Karpas-422 (cell line): ENCODE measurements around the gene DIAPH1. TPM values are rescaled to one million over a fixed set of nuclear protein-coding genes. Genes with fewer than 3 reads are reported as not detected.

Source experiments
- DNase-seq: peaks from one replicate; pipeline ENCODE4 v3.0.0-alpha.2; 2015
- H2AFZ ChIP-seq: fragments of 200-600 bp; sonication (generic); 2 replicates; pipeline ENCODE4 v1.6.1; 2014; ENCODE audit warnings: antibody characterized with exemption, low read length, mixed read lengths
- H3K27ac ChIP-seq: fragments of 200-600 bp; sonication (generic); 2 replicates; pipeline ENCODE4 v1.5.1; 2014; ENCODE audit warnings: mild to moderate bottlenecking, low read length, moderate library complexity
- H3K27me3 ChIP-seq: fragments of 200-600 bp; sonication (generic); 2 replicates; pipeline ENCODE4 v1.6.1; 2014; ENCODE audit warnings: low read length, mixed read lengths
- H3K36me3 ChIP-seq: fragments of 200-600 bp; sonication (generic); 2 replicates; pipeline ENCODE4 v1.6.1; 2014; ENCODE audit warnings: low read length, mixed read lengths; ENCODE audit not compliant: insufficient read depth
- H3K4me1 ChIP-seq: fragments of 200-600 bp; sonication (generic); 2 replicates; pipeline ENCODE4 v1.6.1; 2014; ENCODE audit warnings: mild to moderate bottlenecking, low read length, mixed read lengths
- H3K4me2 ChIP-seq: fragments of 200-600 bp; sonication (generic); 2 replicates; pipeline ENCODE4 v1.6.1; 2014; ENCODE audit warnings: low read length, low read depth, mild to moderate bottlenecking; ENCODE audit not compliant: poor library complexity, severe bottlenecking
- H3K4me3 ChIP-seq: fragments of 200-600 bp; sonication (generic); 2 replicates; pipeline ENCODE4 v1.5.1; 2014; ENCODE audit warnings: mild to moderate bottlenecking, antibody characterized with exemption, low read length, mixed read lengths
- H3K79me2 ChIP-seq: fragments of 200-600 bp; sonication (generic); 2 replicates; pipeline ENCODE4 v1.6.1; 2014; ENCODE audit warnings: mild to moderate bottlenecking, low read length, mixed read lengths
- H3K9ac ChIP-seq: fragments of 200-600 bp; sonication (generic); 2 replicates; pipeline ENCODE4 v1.6.0; 2014; ENCODE audit warnings: low read length
- H3K9me2 ChIP-seq: fragments of 200-600 bp; sonication (generic), shearing (Covaris generic); replicated peaks from 2 replicates; pipeline ENCODE4 v1.6.0; 2014; ENCODE audit warnings: mild to moderate bottlenecking, low read length, moderate library complexity; ENCODE audit not compliant: insufficient read depth
- H3K9me3 ChIP-seq: fragments of 300-700, 200-600 bp; sonication (generic); 2 replicates; pipeline ENCODE4 v1.6.1; 2014; ENCODE audit warnings: low read length, mixed read lengths
- H4K20me1 ChIP-seq: fragments of 200-600 bp; sonication (generic); 2 replicates; pipeline ENCODE4 v1.6.1; 2014; ENCODE audit warnings: mild to moderate bottlenecking, antibody characterized with exemption, low read length, low read depth; ENCODE audit not compliant: insufficient read depth
- small RNA-seq: library from RNA; depleted of rRNA; stranded (forward); fragments of <200 nt; gene quantifications from one replicate; pipeline ENCODE3, GENCODE V24; 2014
- total RNA-seq: library from RNA; depleted of rRNA; stranded (reverse); fragments of >200 nt; shearing (Covaris generic); gene quantifications from 2 replicates; pipeline ENCODE4 v1.2.3, GENCODE V29; 2014; ENCODE audit warnings: low replicate concordance; rRNA removed

DIAPH1 gene
- total RNA-seq, 1 experiment from 2014 or later = 181 TPM

GRCh38 chr5:141477815-141478214, 141.0 kb downstream of the DIAPH1 start:
- H2AFZ ChIP-seq = no peak overlapping the region
- no peaks in the 10 kb centered on the region for H4K20me1 ChIP-seq
- H3K4me3 ChIP-seq = peak overlapping the region; percentile 87
- H3K9ac ChIP-seq = peak overlapping the region; percentile 97
- peaks cover 88% of the 10 kb centered on the region for H3K4me1 ChIP-seq
- peak overlapping the region; percentile 78 for H3K4me2 ChIP-seq
- H3K9me3 ChIP-seq = no peaks in the 10 kb centered on the region
- H3K9me2 ChIP-seq = no peaks in the 10 kb centered on the region
- no peak for DNase-seq
- peaks cover 70% of the 10 kb centered on the region for H3K79me2 ChIP-seq
- peak overlapping the region; percentile 87 for H3K27ac ChIP-seq
- 0 out of 2 replicates have a peak, but pooled peaks cover 17% of the 10 kb centered on the region for H3K36me3 ChIP-seq
- H3K27me3 ChIP-seq = no peaks in the 10 kb centered on the region

DNA sequence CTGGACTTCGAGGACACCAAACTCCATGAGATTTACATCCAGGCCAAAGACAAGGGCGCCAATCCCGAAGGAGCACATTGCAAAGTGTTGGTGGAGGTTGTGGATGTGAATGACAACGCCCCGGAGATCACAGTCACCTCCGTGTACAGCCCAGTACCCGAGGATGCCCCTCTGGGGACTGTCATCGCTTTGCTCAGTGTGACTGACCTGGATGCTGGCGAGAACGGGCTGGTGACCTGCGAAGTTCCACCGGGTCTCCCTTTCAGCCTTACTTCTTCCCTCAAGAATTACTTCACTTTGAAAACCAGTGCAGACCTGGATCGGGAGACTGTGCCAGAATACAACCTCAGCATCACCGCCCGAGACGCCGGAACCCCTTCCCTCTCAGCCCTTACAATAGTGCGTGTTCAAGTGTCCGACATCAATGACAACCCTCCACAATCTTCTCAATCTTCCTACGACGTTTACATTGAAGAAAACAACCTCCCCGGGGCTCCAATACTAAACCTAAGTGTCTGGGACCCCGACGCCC, 141.7 kb downstream of the DIAPH1 start:
- Histone ChIP-seq H4K20me1 (no peaks in the 10 kb centered on the region), H3K9me2 (no peaks in the 10 kb centered on the region), H3K4me2 (peak overlapping the region; percentile 78), H3K9me3 (no peaks in the 10 kb centered on the region), H3K9ac (peak overlapping the region; percentile 97), H3K4me3 (peak overlapping the region; percentile 87), H3K36me3 (0 out of 2 replicates have a peak, but pooled peaks cover 17% of the 10 kb centered on the region), H3K4me1 (peaks cover 83% of the 10 kb centered on the region), H3K27ac (peak overlapping the region; percentile 87), H3K27me3 (no peaks in the 10 kb centered on the region), H3K79me2 (peaks cover 63% of the 10 kb centered on the region), H2AFZ (no peak overlapping the region)
- DNase-seq = no peak

DNA sequence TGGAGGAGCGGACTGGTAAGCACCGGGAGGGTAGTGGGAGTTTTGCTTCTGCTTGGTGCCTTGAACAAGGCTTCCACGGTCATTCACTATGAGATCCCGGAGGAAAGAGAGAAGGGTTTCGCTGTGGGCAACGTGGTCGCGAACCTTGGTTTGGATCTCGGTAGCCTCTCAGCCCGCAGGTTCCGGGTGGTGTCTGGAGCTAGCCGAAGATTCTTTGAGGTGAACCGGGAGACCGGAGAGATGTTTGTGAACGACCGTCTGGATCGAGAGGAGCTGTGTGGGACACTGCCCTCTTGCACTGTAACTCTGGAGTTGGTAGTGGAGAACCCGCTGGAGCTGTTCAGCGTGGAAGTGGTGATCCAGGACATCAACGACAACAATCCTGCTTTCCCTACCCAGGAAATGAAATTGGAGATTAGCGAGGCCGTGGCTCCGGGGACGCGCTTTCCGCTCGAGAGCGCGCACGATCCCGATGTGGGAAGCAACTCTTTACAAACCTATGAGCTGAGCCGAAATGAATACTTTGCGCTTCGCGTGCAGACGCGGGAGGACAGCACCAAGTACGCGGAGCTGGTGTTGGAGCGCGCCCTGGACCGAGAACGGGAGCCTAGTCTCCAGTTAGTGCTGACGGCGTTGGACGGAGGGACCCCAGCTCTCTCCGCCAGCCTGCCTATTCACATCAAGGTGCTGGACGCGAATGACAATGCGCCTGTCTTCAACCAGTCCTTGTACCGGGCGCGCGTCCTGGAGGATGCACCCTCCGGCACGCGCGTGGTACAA, 142.5 kb downstream of the DIAPH1 start:
- H3K79me2 ChIP-seq = peaks cover 57% of the 10 kb centered on the region
- 0 out of 2 replicates have a peak, but pooled peaks cover 15% of the 10 kb centered on the region for H3K36me3 ChIP-seq
- peak overlapping the region; percentile 97 for H3K9ac ChIP-seq
- peak; percentile 59 for DNase-seq
- no peaks in the 10 kb centered on the region for H3K9me3 ChIP-seq
- H4K20me1 ChIP-seq = no peaks in the 10 kb centered on the region
- H2AFZ ChIP-seq = no peak overlapping the region
- H3K4me2 ChIP-seq = peak overlapping the region; percentile 78
- no peaks in the 10 kb centered on the region for H3K27me3 ChIP-seq
- peaks cover 77% of the 10 kb centered on the region for H3K4me1 ChIP-seq
- no peaks in the 10 kb centered on the region for H3K9me2 ChIP-seq
- peak overlapping the region; percentile 87 for H3K27ac ChIP-seq
- peak overlapping the region; percentile 87 for H3K4me3 ChIP-seq

- Histone ChIP-seq H3K4me3 (peak within 1 kb of the TSS; percentile 87), H3K4me2 (peak within 1 kb of the TSS; percentile 78), H3K9ac (peak within 1 kb of the TSS; percentile 97), H3K27me3 (no peaks in the 10 kb centered on the region), H3K9me2 (no peaks in the 10 kb centered on the region), H4K20me1 (no peaks in the 10 kb centered on the region), H3K36me3 (0 out of 2 replicates have a peak, but pooled peaks cover 9% of the 10 kb centered on the region), H2AFZ (0 out of 2 replicates have a peak within 1 kb of the TSS, but pooled peaks have one; percentile 13), H3K9me3 (no peaks in the 10 kb centered on the region), H3K4me1 (peaks cover 71% of the 10 kb centered on the region), H3K79me2 (peaks cover 51% of the 10 kb centered on the region), H3K27ac (peak within 1 kb of the TSS; percentile 87)
- peak; percentile 95 for DNase-seq
Observed at GRCh38 chr5:141475625-141476131, 143.1 kb downstream of the DIAPH1 start, which contains the start of gene PCDHGC3. TSS of gene PCDHGC3 (plus strand) at chr5:141475966. CDS start at chr5:141476117, 151 bp downstream.

GRCh38 chr5:141465351-141465750, 153.4 kb downstream of the DIAPH1 start:
- Histone ChIP-seq H3K4me3 (no peak overlapping the region), H3K9me3 (no peaks in the 10 kb centered on the region), H2AFZ (no peak overlapping the region), H3K79me2 (peaks cover 35% of the 10 kb centered on the region), H3K4me1 (no peaks in the 10 kb centered on the region), H3K27me3 (no peaks in the 10 kb centered on the region), H3K9me2 (no peaks in the 10 kb centered on the region), H4K20me1 (no peaks in the 10 kb centered on the region), H3K36me3 (no peaks in the 10 kb centered on the region), H3K4me2 (no peak overlapping the region), H3K9ac (no peak overlapping the region), H3K27ac (no peak overlapping the region)
- no peak for DNase-seq

Small RNAs within 50 kb of the gene (small RNA-seq; reads per million reads assigned to genes)
- gene RPS27AP10 = 0.12 reads per million

Other genes starting within 250 kb of the DIAPH1 start
- 19.5 and 22.7 TPM in 2 replicates for gene PCDHGB3, start 248.8 kb downstream of the DIAPH1 start, total RNA-seq
- 10.9 and 14.5 TPM in 2 replicates for gene PCDHGA6, start 245.1 kb downstream of the DIAPH1 start, total RNA-seq
- 8.4 and 11.5 TPM in 2 replicates for gene PCDHGA7, start 236.3 kb downstream of the DIAPH1 start, total RNA-seq
- gene PCDHGB4, start 231.3 kb downstream of the DIAPH1 start, total RNA-seq = 6.3 and 10.0 TPM in 2 replicates
- gene PCDHGA8, start 226.4 kb downstream of the DIAPH1 start, total RNA-seq = 8.8 and 9.6 TPM in 2 replicates
- 17.0 and 26.4 TPM in 2 replicates for gene PCDHGB5, start 221.1 kb downstream of the DIAPH1 start, total RNA-seq
- 13.0 and 15.7 TPM in 2 replicates for gene PCDHGA9, start 216.2 kb downstream of the DIAPH1 start, total RNA-seq
- 5.5 and 8.8 TPM in 2 replicates for gene PCDHGB6, start 211.0 kb downstream of the DIAPH1 start, total RNA-seq
- 8.5 and 11.2 TPM in 2 replicates for gene PCDHGA10, start 206.0 kb downstream of the DIAPH1 start, total RNA-seq
- 6.3 and 10.4 TPM in 2 replicates for gene PCDHGB7, start 201.3 kb downstream of the DIAPH1 start, total RNA-seq
- 9.3 and 10.4 TPM in 2 replicates for gene PCDHGA11, start 197.9 kb downstream of the DIAPH1 start, total RNA-seq
- 6.6 and 7.8 TPM in 2 replicates for gene PCDHGA12, start 188.5 kb downstream of the DIAPH1 start, total RNA-seq
- gene PCDHGC3, start 143.0 kb downstream of the DIAPH1 start, total RNA-seq = 61.3 and 75.2 TPM in 2 replicates
- 7.0 and 11.8 TPM in 2 replicates for gene PCDHGC4, start 134.0 kb downstream of the DIAPH1 start, total RNA-seq
- gene PCDHGC5, start 129.9 kb downstream of the DIAPH1 start, total RNA-seq = 5.1 and 5.8 TPM in 2 replicates
- gene HDAC3, start 17.8 kb upstream of the DIAPH1 start, total RNA-seq = 96.0 and 128 TPM in 2 replicates
- 20.4 and 48.3 TPM in 2 replicates for gene RELL2, start 18.0 kb upstream of the DIAPH1 start, total RNA-seq
- 14.6 and 19.3 TPM in 2 replicates for gene FCHSD1, start 32.4 kb upstream of the DIAPH1 start, total RNA-seq
- 0.07 TPM in 1 of 2 replicates, not detected in the other for gene ARAP3, start 63.2 kb upstream of the DIAPH1 start, total RNA-seq